HG02840 (cell line): ENCODE results near the gene ZNF22.
A peak's percentile ranks its signal among the peaks of the same experiment; 100 is the strongest.

Source experiments
- ATAC-seq: cut with Tn5 transposase; IDR thresholded peaks from one replicate; pipeline ENCODE4 v1.9.1; 2021; ENCODE audit warnings: mild to moderate bottlenecking, moderate library complexity, moderate number of reproducible peaks; ENCODE audit not compliant: unreplicated experiment, low FRiP score

ZNF22 gene

DNA sequence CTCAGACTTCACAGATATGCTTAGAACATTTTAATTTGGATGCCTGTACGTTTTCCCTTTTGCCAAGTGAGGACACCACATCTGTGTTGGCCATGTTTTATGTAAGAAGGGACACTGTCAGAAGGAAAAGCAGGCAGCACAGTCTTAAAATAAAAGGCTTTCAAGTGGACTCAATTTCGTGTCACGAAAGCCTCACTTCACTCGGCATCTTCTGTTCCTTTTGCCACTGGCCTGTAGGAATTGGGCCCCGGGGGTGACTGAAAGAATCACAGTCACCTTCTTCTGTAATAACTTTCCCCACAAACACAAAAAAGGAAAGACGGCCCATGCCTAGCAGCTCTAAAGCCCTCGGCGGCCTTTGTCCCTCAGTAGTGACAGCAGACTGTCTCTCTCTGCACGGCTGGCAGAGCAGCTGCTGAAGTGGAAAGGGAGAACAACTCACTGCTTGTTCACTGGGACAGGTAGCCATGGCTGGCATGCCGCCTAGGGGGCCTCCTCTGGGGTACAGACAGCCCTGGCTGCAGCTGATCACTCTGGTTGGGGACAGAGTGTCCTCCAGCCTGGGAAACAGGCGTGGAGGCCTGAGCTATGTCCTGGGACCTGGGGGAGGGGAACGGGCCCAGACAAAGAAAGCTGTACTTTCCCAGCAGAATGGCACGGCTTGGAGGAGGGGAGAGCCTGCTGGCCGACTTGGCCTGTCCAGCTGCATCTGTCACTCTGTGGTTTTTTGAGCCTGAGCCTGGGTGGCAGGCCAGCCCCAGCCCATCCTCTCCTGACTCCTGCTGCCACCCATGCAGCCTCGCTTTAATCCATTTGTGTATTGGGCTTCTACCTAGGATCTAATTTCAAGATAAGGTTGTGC is 36.7 kb upstream of the ZNF22 start:
- no peak for ATAC-seq

DNA sequence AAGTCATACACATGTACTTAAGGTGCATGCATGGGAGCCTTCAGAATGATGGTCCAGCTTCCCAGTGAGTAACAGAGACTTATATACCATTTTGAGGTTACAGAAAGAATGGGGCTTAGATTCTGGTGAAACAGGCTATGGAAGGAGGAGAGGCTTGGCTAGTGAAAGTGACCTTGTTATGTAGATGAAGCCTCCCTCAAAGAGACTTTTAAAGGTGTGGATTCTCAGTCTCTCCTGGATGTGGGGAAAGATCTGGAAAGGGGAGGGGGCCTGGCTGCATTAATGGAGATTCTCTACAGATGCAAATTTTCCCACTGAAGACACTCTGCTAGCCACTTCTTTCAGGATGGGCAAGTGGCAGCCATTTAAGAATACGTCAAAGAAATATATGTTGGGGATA is 35.6 kb upstream of the ZNF22 start:
- ATAC-seq: no peak

DNA sequence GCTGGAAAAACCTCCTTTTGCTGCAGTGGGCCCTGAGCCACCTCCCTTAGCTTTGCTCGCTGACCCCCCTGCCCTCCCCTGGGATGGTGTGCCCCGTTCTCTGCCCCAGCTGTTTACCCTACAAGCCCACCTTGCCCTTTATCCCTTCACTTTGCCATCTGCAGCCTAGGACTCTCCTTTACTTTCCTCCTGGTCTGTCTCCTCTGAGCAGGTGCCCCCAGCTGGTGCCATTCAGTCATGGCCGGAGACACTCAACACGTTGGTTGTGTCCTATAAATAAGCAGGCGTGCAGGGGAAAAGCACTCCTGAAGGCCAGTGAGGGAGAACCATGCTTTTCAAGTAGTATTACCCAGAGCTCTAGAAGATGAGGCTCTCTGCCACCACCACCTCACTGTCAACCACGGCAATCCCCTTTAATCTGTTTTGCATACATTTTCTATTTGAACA is 35.0 kb upstream of the ZNF22 start:
- peak; percentile 34 for ATAC-seq

DNA sequence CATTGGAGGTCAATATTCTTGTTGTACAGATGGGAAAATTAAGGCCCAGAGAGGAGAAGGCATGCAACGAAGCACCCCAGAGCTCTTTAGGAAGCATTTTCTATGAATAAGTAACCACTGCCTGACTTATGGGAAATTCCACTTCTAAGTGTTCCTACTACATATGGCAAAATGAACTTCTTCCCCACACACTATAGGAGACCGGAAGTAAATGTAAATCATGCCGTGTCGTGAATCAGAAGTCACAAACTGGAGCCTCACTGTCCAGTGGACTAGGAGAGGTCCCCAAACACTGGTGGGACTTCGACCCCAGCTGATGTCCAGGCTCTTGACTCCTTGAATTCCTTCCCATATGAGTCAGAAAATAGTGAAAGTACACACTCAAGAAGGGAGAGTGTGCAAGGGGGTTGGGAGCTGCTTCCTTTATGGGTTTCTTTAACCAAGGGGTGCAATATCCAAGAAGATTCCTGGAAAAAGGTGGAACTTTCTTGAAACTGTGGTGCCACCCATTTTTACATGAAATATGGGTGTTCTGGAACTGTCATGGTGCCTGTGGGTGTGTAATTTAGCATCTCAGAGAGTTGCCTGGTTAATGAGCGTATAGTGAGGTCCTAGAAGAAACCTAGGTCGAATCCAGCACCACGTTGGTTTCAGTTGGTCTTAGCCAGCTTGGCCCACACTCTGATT is 34.5 kb upstream of the ZNF22 start:
- ATAC-seq: peak; percentile 38

DNA sequence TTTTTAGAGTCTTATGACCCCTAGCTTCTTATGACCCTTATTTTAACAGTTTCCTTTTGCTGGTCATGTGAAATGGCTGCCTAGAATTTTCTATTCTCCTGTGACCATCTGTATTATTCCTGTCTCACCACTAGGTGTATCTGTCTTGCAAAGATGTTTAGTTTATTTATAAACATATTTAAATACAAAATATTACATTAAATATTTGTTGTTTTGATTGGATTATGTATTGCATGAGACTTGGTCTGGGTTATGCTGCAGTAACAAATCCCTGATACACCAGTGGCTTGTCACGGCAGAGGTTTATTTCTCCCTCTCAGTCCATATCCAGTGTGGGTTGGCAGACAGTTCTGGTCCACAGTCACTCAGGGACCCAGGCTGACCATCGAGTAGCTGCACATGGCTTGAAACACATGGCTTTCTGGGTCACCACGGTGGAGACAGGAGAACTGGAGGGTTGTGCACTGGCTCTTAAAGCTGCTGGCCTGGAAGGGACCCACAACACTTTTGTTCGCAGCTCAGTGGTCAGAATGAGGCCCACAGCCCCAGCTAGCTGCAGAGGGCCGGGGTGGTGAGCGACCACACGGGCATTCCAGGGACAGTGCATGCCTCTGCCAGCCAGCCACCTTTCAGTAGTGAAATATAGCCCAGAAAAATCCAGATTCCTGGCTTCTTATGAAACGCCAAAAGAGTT is 33.8 kb upstream of the ZNF22 start:
- no peak for ATAC-seq

DNA sequence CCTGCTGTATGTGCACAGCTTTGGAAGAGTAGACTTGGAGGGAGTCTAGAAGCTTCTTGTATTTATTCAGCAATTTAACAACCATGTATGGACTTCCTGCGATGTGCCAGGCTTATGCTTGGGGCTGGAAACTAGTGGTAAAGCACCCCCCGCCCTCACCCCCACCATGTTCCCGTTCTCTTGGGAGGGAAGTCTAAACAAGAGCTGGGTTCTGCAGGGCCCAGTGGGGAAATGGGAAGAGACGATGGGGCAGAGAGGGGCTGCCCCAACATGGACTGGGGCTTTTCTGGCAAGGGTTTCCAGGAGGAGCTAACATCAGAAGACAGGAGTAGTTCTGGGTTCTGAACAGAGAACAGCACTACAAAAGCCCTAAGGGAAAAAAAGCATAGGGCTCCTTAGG is 33.1 kb upstream of the ZNF22 start:
- ATAC-seq: no peak

DNA sequence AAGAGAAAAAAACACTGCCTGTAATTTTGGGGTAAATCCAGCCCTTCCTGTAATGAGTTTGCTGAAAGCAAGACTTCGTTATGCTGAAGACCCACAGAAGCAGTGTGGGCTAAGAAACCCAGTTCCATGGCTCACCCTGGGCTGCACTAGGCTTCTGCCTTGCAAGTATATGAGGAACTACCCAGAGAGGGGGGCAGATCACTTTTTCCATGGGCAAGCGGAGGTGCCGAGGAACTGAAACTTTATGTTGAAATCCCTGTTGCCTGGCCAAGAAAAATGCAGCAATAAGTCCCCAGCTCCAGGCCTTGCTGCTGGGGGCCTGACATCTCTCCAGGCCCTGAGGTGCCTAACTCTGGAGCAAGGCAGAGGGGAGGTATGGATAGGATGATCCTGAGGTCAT is 32.6 kb upstream of the ZNF22 start:
- ATAC-seq: no peak

DNA sequence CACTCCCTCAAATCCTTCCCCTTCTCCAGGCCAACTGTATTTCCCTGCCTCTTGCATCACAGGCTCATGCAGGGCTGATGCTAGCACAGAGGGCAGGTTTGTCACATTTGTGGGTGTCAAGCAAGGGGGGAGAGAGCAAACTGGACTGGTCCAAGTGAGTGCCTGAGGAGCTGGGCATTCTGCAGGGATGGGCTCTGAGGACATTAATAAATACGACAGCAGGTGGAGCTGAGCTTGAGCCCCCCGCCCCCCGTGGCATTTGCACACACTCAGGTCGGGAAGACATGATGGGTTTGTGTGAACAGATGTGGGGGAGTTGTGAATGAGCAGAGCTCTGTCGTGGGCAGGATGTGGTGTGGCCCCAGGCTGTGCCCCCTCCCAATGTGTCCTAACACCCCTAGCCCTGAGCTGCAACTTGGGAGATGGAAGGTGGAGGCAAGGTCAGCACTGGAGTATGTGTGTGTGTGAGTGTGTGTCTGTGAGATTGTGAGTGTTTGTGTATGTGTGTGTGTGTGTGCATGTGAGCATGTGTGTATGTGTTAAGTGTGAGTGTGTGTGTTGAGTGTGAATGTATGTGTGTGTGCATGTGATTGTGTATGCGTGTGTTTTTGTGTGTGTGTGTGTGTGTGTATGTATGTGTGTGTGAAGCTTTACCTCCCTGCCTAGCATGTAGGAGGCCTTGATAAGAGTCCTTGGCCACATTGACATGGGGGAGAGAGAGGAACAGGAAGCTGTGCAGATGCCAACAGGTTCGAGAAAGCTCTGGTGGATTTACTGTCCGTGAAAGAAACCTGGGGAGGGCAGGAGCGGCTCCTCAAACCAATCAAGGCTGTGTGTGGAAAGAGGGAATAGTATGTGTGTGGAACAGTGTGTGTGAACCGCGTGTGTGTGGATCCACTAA is 32.0 kb upstream of the ZNF22 start:
- ATAC-seq: no peak

DNA sequence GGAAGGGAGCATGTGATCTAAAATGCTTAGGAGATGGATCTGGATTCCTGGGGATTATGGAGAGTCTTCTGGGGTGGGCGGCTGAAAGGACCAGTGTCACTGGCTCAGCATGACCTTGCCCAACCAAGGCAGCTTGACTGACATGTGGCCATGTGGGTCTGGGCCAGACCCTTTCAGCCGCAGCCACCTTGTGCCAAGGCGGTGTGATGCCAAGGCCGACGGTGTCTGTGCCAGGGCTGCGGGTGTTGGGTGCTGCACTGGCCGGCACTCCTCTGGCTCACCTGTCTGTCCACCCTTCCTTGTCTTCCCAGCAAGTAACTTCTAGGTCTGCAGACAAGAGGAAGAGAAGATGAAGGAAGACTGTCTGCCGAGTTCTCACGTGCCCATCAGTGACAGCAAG is 30.9 kb upstream of the ZNF22 start:
- ATAC-seq: no peak

DNA sequence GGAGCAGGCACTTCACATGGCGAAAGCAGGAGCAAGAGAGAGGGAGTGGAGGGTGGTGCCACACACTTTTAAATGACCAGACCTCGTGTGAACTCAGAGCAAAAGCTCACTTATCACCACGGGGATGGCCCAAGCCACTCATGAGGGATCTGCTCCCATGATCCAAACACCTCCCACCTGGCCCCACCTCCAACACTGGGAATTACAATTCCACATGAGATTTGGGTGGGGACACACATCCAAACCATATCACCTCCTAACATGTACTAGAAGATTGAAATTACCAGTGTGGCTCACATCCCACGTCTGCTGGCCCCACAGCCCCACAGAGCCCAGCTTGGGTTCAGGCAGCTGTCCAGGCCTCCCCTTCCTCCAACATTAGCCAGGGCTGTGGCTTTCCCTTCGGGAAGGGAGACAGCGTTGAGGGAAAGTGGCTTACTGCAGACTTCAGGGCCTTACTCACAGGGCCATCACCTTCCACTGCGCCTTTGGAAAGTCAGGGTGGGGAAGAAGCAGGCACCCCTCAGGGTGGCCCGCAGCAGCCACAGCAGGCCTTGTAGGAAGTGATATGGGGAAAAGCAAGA is 29.8 kb upstream of the ZNF22 start:
- ATAC-seq: no peak

DNA sequence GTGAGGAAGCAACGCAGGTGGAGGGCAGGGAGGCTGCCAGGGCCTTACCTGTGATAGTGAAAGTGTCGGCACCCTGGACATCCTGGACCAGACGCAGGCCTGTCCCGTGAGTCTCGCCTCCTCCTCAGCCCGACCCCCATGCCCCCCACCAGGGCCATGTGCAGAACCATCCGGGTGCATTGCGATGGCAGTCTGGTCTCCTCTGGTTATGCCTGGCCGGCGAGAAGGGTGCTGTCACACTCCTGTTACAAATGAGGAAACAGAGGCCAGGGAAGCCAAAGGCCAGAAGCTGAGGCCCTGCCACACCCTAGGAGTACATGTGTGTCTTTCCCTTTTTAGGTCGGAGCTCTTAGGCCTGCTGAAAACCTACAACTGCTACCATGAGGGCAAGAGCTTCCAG is 29.3 kb upstream of the ZNF22 start:
- no peak for ATAC-seq

DNA sequence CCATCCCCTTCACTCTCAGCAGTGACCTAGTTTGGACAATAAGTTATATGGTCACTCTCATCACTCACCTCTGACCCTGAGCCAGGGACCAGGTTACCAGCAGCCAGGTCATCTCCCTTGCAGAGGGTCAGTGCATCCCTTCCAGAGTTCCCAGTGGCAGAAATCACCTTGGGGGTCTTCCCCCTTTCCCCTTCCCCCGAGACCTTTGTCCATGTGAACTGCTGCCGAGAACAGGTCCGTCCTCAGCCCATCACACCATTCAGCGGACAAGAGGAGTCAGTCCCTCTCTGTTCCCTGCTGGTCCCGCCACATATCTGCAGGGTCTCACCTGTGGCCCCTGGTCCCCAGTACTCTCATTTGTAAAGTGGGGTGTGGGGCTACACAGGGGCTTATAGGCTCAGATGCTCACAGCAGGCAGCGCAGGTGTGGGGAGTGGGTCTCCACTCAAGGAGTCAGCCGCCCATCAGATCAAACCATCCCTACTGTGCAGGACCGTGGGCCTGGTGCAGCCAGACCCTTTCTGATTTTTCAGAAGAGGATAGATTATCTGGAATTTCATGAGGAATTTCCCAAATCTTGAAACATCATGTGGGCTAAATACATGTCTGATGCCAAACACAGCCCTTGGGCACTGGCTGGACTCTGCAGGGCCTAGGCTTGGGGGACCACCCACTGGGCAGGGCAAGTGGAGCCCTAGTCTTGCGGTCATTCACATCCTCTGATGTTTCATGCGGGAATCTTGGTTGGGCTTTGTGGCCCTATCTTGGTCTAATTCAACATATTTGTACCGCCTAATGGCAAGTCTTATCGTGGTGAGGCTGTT is 28.6 kb upstream of the ZNF22 start:
- ATAC-seq: no peak

DNA sequence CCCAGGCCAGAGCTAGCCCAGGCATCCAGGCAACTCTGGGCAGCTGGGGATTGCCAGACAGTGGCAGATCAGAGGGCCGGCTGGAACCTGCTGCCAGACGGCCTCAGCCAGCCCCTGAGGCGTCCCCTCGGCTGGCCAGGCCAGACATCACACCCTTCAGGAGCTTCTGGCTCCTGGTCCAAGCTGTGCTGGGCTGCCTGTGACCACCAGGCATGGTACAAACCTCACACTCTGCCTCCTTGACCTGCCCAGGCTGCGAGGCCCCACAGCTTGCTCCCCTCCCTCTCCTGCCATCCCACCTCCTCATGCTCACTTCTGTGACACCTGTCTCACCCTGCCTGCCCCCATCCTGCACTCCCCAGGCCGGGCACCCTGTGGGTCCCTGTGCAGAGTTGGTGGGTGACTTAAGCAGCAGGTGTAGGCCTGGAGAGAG is 27.8 kb upstream of the ZNF22 start:
- no peak for ATAC-seq

DNA sequence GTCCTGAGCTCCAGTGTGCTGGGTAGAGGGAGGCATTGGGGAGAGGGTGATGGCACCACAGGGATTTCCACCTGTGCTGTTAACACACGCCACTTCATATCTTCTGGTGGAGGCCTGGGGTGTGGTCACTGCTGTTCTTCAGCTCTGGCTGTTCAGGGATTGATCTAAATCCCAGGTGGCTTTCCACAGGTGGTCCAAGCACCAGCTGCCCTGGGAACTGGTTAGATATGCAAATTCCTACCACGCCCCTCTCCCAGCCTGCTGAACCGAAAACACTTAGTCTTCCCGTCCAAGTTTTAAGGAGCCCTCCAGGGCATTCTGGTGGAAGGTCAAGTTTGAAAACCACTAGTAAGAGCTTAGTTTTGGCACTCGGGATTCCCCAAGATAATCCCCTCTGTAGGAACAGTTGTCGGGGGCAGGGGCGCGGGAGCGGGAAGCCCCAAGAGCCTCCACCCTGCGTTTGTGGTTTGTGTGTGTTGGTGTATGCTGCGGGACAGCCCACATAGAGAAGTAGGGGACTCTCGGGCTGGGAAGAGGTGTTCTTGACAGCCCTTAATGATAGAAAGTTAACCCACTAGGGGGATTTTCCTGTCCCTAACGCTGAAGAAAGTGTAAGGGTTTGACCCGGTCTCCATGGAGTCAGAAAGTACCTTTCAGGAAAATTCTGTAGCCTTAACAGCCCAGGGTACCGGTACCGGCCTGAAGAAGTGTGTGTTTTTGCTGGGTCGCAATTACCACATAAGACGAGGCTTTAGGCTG is 27.2 kb upstream of the ZNF22 start:
- ATAC-seq: no peak

DNA sequence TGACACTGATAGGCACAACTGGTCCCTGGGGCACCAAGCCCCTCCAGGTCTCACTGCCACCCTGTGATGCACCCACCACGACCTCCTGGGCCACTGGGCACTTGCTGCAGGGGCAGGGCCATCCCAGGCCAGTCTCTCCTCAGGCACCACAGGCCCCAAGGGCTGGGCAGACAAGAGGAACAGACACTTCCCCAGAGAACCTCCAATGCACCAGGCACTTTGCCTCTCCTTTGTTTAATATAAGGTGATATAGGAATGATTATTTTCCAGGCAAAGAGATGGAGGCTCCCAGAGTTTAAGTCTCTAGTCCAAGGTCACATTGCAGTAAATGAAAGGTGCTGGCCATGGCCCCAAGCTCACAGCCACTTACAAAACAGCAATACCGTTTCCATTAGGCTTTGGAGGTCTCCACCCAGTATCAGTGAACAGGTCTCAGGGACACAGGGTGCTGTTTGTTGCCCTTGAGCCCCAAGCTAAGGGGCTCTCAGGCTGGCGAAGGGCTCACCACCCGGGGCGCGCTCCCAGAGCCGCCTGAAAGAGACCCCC is 26.6 kb upstream of the ZNF22 start:
- ATAC-seq: no peak

DNA sequence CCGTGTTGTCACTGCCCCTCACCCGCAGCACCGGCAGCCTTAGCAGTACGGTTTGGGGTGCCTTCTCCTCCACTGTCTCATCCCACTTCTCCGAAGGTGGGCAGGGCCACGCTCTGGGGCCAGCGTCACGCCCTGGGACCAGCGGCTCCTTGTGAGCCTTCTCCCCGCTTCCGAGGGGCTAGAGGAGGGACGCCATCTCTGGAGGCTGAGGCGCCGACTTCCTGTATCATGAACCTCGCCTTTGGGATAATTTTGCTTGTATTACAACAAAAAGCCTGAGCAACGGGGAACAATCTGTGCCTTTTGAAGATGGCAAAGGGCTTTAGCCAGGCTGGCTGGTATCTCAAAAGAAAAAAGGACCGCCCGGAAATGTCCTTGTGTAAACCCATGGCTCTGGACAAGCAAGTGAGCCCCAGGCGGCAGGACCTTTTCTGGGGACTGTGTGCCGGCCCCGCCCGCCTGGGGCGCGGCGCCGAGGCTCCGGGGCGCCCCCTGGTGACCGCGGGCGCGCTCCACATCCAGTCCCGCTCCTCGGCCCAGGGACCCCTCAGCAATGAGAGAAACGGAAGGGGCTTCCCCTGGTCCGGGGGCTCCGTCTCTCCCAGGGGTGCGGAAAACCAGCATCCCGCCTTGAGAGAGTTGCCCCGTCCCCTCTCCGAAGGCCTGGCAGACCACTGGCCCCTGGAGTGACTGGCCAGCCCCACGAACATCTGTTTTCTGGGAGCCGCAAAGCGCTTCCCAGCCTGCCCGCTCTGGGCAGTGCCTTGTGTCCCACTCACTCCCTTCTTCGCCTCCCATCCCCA is 25.9 kb upstream of the ZNF22 start:
- peak; percentile 58 for ATAC-seq
